K562 treated with DMSO at 1 percent for 48 hours (cell line): ENCODE results near the gene NR2F2. TPM values are rescaled to one million over a fixed set of nuclear protein-coding genes. Genes with fewer than 3 reads are reported as not detected.

Source experiments
- total RNA-seq: library from RNA; unstranded; fragments of 300-600 nt; gene quantifications from 2 replicates; pipeline ENCODE4 v1.2.3, GENCODE V29; 2022; ENCODE audit warnings: low replicate concordance; ENCODE audit errors: extremely low read depth

Gene NR2F2
- total RNA-seq: not detected in 2 replicates

GRCh38 chr15:96330450-96331143, at the start of gene NR2F2:
TSS of gene NR2F2 (plus strand) at chr15:96330700. CDS start at chr15:96332106, 1,406 bp downstream.

